ENCODE results near the gene MRPL55.

The MRPL55 gene

DNA sequence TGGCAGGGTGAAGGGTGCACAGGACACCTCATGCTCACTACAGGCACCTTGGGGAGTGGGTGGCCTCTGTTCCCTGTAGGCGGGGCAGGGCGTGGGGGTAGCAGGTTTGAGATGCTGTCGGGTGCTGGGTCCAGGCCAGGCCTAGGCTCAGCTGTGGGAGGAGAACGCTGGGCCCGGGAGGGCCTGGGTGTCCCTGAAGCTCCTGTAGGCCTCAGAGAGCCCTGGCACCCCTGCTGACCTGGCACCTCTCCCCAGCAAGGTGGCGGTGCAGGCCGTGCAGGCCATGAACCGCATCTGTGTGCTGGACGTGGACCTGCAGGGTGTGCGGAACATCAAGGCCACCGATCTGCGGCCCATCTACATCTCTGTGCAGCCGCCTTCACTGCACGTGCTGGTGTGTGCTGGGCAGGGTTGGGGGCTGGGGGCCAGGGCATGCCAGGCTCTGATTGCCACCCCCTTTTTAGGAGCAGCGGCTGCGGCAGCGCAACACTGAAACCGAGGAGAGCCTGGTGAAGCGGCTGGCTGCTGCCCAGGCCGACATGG, 38.1 kb upstream of the MRPL55 start:
- no peak for DNase-seq

DNA sequence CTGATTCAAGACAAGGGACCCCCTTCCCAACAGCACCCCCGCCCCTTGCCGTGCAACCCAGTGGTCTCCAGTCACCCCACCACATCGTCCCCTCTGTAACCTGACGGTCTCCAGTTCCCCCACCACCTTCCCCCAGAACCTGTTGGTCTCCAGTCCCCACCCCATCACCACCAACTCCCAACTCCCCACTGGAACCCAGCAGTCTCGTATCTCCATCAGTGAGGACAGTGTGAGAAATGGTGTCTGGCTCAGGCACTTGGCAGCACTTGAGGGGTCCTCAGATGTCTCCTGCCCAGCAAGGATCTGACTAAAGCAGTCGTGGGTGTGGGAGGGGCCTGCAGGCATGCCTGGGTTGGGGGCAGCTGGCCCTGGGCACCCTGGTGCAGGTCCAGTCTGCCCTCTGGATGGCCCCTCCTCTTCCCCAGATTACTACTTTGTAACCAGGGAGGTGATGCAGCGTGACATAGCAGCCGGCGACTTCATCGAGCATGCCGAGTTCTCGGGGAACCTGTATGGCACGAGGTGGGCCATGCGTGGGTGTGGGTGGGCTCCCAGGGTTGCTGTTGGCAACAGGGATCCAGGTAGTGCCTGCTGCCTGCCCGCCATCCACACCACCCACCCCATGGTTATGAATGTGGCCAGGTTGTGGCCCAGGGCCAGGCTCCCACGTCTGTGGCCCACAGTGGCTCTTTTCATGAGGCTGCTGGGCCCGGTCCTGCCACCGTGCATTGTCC, 37.5 kb upstream of the MRPL55 start:
- no peak for DNase-seq

DNA sequence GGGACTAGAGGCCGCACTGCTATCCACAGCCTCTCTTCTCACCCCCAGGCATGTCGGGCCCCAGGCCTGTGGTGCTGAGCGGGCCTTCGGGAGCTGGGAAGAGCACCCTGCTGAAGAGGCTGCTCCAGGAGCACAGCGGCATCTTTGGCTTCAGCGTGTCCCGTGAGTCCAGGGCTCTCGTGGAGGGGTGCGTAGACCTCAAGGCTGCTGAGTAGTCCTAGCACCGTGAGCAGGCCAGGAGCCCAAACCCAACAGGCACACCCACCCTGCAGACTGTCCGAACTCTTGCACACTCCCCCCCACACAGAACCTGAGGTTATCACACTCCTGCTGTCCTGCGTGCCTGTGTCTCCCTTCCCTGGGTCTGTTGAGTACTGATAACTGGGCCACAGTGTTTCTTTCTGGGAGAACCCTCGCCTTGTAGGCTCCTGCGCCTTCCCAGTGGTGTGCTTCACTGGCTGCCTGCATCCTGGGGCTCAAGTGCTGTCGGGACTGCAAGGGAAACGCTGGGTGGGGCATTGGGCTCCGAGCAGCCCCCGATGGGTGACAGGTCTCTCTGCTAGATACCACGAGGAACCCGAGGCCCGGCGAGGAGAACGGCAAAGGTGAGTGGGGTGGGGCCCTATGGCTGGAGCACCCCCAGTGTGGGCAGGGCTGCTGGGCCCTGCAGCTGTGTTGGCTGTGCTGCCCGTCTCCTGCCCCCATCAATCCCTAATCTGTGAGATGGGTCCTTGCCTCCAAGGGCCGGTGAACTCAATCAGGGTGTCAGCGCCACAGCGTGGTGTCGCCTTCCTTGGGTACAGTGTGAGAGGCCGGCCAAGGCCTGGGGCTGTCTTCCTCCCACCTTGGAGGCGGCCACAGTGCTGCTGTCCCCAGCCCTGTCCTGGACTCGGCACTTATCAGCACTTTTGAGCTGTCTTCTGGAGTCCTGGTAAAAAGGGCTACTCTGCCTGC, 36.6 kb upstream of the MRPL55 start:
- DNase-seq: no peak

DNA sequence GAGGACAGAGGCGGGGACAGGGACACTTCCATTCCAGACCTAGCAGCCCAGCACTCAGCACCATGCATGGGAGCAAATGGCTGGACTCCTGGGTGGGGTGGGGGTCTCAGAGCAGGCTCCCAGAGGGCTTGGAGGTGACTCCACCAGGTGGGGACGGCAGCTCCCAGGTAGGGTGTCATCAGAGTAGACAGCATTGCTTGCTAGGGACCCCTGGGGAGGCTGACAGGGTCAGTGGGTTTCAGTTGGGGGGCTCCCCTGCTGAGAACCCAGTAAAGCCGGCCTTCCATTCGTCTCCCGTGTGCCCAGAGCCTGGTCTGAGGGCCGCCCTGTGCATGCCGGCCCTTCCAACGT, 35.9 kb upstream of the MRPL55 start:
- no peak for DNase-seq

DNA sequence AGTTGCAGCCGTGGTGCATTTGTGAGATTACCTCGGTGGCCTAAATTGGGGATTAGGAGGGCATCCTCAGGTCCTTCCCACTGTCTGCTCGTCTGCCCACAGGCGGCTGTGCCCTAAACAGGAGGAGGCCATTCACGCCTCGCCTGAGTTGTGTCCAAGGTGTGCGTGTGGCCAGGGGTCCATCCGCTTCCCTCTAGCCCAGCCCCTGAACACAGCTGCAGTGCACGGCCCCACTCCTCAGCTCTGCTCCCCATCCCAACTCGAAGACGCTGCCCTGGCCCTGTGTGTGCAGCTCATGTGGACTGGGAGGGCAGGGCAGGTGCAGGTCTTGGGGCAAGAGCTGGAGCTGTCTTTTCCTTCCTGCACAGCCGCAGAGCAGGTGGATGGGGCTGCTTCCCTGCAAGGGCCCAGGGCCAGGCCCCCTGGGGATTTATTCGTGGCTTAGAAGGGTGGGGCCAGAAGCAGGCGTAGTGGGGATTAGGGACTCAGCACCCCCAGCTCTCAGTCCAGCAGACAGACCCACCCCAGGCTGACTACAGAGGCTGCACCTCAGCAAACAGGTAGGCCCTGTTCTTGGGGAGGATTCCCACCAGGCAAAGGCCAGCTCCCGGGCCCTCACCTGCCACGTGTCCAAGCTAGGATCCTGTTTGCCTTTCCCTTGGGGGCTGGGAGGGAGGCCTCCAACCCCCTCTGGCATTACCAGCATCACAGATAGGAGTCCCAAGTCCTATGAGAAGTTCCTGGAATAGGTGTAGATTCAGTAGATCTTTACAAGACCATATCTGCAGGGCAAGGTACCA, 35.3 kb upstream of the MRPL55 start:
- DNase-seq: no peak

DNA sequence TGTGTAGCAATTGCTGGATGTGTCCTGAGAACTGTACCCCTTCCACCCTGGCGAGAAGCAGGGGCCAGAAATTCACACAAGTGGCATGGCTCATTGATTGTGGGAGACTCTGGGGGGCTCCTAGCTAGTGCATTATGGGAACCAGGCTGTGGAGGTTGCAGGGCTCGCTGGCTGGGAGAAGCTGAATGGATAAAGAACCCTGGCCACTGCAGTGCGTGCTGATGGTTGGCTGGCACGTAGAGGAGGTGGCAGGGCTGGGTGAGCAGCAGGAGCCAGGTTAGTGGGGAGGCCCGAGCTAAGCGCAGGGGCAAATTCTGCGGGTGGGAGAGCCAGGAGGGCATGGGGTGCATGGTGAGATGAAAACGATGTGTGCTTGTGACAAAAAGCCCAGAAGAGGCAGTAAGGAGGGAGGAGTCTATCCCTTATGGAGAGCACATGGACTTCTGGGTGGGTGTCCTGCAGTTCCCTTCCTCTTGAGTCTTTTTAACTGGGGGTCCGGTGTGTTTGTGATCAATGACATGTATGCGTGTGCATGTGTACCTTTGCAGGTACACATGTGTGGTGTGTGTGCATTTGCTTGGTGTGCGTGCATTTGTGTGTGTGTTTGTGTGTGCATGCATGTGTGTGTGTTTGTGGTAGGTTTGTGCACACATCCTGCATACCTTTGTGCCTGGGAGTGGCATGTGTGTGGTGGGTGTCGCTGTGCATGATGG, 34.5 kb upstream of the MRPL55 start:
- no peak for DNase-seq

DNA sequence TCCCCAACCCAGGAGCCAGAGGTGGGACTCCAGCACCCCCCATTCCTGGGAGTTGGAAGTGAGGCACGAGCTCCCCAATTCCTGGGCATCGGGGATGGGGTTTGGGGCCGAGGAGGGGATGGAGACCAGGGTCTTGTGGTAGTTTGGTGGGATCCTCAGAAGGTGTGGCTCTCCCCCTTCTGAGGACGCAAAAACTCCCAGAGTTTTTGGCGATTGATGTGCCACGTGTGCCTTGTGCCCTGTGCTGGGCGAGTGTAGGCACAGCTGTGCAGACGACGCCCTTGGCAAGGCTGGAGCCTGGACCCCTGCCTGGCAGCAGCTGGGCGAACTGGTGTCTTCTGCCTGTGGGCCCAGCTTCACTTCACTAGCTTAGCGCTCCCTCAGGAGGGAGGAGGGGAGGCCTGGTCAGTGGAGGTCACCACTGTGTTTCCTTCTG, 33.6 kb upstream of the MRPL55 start:
- no peak for DNase-seq

DNA sequence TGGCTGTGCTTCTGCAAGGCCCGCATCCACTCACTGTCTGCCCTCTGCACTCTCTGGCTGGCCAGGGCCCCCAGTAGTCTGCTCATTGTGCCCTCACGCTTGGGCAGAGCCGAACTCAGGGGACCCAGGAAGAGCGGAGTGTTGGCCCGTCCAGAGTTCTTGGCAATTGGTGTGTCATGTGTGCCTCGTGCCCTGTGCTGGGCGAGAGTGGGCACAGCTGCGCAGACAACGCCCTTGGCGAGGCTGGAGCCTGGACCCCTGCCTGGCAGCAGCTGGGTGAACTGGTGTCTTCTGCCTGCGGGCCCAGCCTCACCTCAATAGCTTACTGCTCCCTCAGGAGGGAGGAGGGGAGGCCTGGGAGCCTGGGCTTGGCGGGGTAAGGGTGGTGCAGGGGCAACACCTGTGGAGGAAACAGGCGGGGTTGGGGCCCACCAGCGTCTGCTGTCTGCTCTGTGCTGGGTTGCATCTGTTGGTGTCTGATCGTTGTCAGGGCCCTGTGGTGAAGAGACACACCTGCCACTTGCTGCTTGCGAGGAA, 33.1 kb upstream of the MRPL55 start:
- DNase-seq: no peak

DNA sequence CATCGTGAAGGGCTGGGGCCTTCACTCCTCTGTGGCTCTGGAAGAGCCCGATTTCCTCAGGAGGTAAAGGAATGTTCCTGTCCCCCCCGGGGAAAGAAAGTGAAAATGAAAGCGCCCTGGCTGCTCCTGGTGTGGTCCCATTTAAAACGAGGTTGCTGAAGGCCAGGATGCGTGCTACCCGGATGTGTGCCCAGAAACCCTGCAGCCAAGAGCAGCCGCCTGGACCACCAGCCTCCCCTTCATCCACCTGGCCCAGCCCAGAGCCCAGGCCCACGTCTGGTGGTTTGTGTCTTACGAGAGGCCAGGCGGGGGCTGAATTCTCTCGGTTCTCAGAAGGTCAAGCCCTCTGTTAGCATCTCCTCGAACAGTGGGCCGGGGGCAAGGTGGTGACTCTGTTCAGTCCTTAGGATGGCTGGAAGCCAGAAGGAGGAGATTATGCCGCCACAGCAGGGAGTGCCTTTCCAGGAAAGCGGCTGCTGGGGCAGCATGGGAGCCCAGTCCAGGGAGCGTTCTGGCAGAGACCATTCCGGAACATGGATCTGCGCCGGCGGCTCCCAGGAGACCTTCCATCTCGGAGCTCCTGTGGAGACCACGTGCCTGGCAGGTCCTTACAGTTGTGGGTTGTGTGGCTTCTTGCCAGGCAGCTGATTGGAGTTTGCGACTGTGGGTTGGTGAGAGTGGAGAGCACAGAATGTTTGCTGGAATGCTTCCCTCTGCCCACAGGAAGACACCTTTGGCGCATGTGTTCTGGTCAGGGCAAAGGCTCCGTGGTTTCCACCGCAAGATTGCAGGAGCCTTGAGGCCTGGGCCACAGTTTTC, 32.3 kb upstream of the MRPL55 start:
- peak; percentile 44 for DNase-seq

DNA sequence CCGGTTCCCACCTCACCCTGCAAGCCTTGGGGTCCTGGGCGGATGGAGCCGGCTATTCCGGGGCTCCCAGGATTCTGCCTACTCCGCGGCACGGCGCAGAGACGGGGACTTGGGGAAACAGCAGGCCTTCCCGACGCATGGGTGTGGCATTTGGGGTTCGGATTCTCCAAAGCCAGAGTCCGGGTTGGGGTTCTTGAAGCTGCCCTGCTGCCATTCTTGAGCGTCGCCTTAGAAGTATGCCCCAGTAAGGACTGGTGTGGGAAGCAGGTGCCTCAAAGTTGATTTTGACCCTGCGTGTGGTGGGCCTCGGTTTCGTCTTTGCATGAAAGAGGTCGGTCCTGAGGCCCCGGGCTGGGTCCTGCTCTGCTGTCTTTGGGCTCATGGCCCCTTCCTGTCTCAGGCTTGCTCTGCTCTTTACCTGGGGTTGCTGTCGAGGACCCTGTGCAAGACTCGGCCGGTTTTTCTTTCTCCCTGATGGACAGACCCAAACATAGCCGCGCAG, 31.7 kb upstream of the MRPL55 start:
- DNase-seq: no peak

DNA sequence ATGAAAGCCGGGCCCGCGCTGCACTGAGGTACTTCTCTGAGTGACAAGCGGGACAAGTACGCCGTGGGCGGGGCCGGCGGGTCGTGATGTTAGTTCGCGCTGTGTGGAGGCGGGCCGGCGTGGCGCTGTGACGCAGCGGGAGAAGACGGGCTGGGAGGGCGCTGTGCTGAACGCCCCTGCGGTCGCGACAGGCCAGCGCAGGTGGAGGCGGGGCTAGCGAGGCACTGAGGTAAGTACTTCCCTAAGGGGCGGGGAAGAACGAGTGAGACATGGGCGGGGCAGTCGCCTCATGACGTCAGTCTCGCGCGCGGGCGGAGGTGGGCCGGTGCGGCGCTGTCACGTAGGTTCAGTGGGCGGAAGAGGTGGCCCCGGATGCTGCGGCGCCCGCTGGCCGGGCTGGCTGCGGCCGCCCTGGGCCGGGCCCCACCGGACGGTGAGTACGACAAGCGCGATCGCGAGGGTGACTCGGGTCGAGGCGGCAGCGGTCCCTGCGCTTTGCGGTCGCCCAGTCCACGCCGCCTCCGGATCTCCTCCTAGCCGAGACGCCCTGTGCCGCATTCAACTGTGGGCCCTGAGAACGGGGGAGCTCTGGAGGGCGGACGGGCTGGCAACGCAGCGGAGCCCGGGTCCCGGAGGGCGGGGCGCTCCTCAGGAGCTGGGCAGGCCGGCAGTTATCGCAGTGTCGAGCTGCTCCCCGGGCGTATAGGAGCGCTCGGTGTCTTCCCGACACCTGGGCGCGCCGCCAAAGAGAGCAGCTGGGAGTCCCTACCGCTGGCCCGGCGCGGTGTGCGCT, 31.0 kb upstream of the MRPL55 start, which contains the start of gene GUK1:
Gene GUK1 (plus strand): TSS at position 349 of the 793 bp plus-strand sequence. CDS start 24 bp downstream, at position 373.
- DNase-seq: peak; percentile 99

DNA sequence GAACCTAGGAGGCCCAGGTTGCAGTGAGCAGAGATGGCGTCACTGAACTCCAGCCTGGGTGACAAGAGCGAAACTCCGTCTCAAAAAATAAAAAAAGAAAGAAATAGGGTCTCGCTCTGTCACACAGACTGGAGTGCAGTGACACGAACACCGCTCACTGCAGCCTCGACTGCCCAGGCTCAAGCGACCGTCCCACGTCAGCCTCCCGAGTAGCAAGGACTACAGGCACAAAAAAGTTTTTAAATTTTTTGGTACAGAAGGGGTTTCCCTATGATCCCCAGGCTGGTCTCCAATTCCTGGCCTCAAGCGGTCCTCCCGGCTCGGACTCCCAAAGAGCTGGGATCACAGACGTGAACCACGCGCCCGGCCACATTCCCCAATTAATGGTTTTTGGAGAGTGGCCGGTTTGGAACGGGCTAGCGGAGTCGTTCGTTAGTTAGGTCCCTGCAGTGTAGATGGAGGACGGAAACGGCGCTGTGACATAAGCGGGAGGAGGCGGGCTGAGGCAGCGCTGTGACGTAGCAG, 30.4 kb upstream of the MRPL55 start:
- DNase-seq: no peak

DNA sequence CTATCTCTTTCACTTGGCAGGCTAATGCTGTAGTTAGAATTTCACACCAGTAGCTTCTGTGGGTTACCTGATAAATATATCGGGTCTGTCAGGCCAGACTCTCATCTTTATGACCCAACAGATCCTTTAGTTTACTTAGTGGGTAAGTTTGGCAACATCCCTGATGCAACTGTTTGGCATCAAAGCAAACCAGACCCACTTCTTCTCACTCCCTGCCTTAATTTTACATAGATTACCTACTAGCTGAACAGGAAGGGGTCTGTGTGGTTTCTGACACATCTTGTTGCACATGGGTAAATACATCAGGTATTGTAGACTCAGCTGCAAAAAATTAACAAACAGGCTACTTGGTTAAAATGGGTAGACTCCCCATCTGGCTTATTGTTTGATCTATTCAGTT, 27.8 kb upstream of the MRPL55 start:
- DNase-seq: no peak

DNA sequence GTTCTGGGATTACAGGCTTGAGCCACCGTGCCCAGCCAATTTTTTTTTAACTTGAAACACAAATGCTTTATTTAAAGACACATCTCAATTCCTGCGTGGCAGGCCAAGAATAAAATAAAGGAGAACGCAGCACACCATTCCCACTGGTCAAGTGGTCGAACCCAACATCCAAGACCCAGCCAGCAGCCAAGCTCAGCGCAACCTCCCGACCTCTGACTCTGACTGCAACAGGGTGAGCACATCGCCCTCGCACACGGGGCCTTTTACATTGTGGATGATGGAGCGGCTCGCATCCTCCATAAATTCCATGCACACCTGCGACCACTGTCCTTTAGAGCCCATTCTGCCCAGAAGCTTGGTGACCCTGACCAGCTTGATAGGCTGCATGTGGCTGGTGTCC, 25.5 kb upstream of the MRPL55 start:
- no peak for DNase-seq

DNA sequence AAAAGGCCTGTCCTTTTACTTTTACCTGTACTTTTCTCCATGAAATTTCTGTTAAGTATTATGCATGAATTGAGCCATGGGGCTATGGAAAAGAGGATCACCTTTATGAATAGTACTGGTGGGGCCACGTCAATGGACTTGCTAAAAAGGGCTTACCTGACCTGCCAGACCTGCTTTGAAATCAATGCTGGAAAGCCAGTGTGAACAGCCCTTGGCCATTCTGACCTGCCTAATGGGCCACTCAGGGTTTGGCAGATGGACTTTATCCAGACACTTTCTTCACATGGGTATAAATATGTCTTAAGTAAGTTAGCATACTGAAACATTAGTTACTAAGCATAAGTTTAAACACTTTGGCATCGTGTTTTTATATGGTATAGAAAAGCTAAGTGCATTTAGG, 22.7 kb upstream of the MRPL55 start:
- no peak for DNase-seq

DNA sequence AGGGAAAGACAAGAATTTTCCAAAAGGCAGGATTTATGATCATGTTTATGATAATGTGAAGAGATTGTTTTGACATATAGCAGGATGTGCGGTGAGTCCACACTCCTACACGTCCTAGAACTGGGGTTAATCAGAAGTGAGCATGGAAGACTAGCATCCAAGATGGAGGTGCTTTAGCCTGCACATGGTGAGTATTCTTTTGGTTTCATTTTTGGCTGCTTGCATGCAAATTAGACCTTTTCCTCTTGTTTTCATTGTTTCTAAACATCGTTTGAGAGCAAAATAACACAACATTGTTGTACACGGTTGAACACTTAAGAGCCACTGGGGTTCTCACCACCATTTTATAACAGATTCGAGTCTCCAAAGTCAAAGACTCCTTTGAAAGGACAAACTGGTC, 16.1 kb upstream of the MRPL55 start:
- no peak for DNase-seq

DNA sequence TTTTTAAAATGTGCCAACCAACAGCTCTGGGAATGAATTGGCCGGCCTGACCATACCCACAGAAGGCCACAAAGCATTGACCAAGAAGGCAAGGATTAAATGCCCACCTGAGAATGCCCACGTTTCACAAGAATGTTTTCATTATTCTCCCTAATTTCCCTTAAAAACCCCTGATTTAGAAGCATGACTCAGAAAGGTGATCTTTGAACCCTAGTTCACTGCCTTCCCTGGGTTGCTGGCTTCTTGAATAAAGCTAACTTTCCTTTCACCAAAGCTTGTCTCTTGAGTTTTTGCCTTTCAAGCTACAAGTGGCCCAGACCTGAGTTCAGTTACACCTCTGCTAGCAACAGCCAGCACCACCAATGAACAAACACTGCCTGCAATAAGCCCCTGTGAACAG, 14.4 kb upstream of the MRPL55 start:
- no peak for DNase-seq

DNA sequence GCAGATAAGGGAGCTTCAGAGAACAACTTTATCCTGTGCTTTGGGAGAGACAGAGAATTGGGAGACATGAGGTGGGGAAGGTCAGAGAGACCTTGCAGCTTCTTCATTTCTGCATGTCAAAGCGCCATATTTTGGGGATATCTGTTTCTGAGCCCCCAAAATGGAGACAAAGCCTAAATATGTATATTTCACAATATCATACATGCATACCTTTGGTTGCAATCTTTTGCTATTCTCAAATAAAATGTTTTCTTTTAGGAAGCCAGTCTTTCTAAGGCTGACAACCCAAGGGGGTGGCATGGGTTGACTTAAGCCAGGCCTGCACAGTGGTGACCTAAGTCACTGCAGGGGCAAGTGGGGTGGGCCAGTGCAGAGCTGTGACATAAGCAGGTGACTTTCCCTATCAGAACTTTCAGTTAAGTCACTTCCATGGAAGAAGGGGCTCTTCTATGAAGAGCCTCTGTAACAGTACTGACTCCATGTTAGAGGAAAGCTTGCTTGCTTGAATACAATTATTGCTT, 13.9 kb upstream of the MRPL55 start:
- DNase-seq: no peak

DNA sequence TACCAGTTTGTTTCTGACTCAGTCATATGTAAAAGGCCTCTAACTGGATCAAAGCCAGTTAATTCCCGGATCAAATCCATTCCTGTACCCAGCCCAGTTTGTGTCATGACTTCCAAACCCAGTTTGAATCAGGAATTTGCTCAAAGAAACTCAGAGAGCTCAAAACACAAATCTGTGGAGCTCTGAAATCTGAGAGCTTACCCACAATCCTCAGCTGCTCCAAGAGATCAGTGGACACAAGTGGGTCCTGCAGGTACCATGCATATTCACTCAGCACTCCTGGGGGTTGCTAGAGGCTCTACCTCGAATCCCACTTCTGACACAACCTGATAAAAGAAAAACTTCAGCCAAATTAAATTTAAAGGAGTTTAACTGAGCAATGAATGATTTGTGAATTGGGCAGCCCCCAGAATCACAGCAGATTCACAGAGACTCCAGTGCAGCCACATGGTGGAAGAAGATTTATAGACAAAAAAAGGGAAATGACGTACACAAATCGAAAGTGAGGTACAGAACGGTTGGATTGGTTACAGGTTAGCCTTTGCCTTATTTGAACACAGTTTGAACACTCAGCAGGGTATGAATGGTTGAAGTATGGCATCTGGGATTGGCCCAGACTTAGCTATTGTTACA, 11.9 kb upstream of the MRPL55 start:
- DNase-seq: no peak

Data from fibroblast of upper back skin (primary cell).